ENCODE measurements around the gene KCNJ6. TPM values are rescaled to one million over a fixed set of nuclear protein-coding genes. Genes with fewer than 3 reads are reported as not detected.

Gene KCNJ6
- total RNA-seq, 1 experiment from 2014 or later: 1.2 TPM

- Histone ChIP-seq H3K9me3 (ENCODE audit: control insufficient read depth, low read depth, low read length) (no peaks in the 10 kb centered on the region), H2BK5ac (ENCODE audit: insufficient read length, low read length) (no peak overlapping the region), H3K18ac (ENCODE audit: insufficient read length, low read depth, low read length) (no peak overlapping the region), H3K27me3 (ENCODE audit: insufficient read depth, low read length) (no peaks in the 10 kb centered on the region), H2AK5ac (ENCODE audit: insufficient read length, low read length) (no peak overlapping the region), H3K56ac (ENCODE audit: insufficient read length, low read depth, low read length) (no peak overlapping the region), H4K20me1 (ENCODE audit: control insufficient read depth, insufficient read depth, insufficient read length) (no peaks in the 10 kb centered on the region), H2BK120ac (ENCODE audit: low read depth, low read length, poor library complexity, severe bottlenecking) (no peak overlapping the region), H4K8ac (replicated peaks; ENCODE audit: insufficient read length, low read depth, low read length) (no peak overlapping the region), H4K5ac (ENCODE audit: insufficient read length, low read depth, low read length) (no peak overlapping the region), H3K14ac (ENCODE audit: insufficient read depth, low read length) (no peak overlapping the region), H3K23me2 (ENCODE audit: insufficient read length, low read depth, low read length, poor library complexity, severe bottlenecking) (peaks cover 2% of the 10 kb centered on the region), H3T11ph (ENCODE audit: low read length) (no peak overlapping the region), H3K9ac (ENCODE audit: extremely low read depth, insufficient read length, low read length) (no peak overlapping the region), H3K79me1 (ENCODE audit: insufficient read depth, low read depth, low read length, poor library complexity, severe bottlenecking) (no peaks in the 10 kb centered on the region), H3K27ac (ENCODE audit: insufficient read length, low read depth, low read length) (no peak overlapping the region), H3K23ac (ENCODE audit: insufficient read length, low read depth, low read length) (no peak overlapping the region), H3K79me2 (ENCODE audit: insufficient read depth, low read length) (no peaks in the 10 kb centered on the region), H3K4ac (ENCODE audit: low read depth, low read length) (no peak overlapping the region), H3K4me1 (ENCODE audit: insufficient read depth, low read length) (no peaks in the 10 kb centered on the region), H3K4me2 (ENCODE audit: insufficient read depth, insufficient read length, low read length) (no peak overlapping the region), H2BK15ac (ENCODE audit: low read depth, low read length) (no peak overlapping the region), H4K91ac (ENCODE audit: insufficient read length, low read depth, low read length) (no peak overlapping the region), H2BK12ac (ENCODE audit: insufficient read length, low read depth, low read length) (no peak overlapping the region), H2AFZ (ENCODE audit: low read length) (no peak overlapping the region), H2BK20ac (ENCODE audit: low read depth, low read length, poor library complexity, severe bottlenecking) (no peak overlapping the region)
- no peak for DNase-seq
- peaks cover 0 to 3% (median 0%) of the 10 kb centered on the region in 3 experiments; a peak in 1 of 7 replicates for H3K36me3 Mint-ChIP-seq (ENCODE audit: insufficient read depth in 1 of 3, low read depth in 3 of 3)
- H3K4me3 Mint-ChIP-seq: no peak overlapping the region
- peaks cover 3 to 4% of the 10 kb centered on the region in 2 experiments; a peak in 3 of 5 replicates for H3K9me3 Mint-ChIP-seq
- no peak for TF ChIP-seq CTCF (conservative IDR thresholded peaks at IDR 0.05)
- H3K27me3 Mint-ChIP-seq (ENCODE audit: low read depth): peaks cover 2% of the 10 kb centered on the region; the same call in 1 of the 2 replicates
- peaks cover 7 to 13% of the 10 kb centered on the region in 2 experiments for H3K4me1 Mint-ChIP-seq
- WGBS (ENCODE audit: extremely low coverage, insufficient read length, low lambda C conversion rate): no CpG with 5 or more reads among the region's 4 CpGs
- H3K27ac Mint-ChIP-seq: no peak overlapping the region
Observed at GRCh38 chr21:37732927-37733326, 183.3 kb downstream of the KCNJ6 start.

Measured in H9 (cell line).